GM23248 (cell line): Measurements from ENCODE around the gene ETV6.

Source experiments
- EZH2 ChIP-seq: fragments of 200-600 bp; sonication (generic); IDR thresholded peaks from 2 replicates; pipeline ENCODE4 v1.6.1; 2018; ENCODE audit warnings: antibody characterized with exemption, mild to moderate bottlenecking; ENCODE audit not compliant: insufficient read depth, poor library complexity, severe bottlenecking
- EZH2phosphoT487 ChIP-seq: fragments of 200-600 bp; sonication (generic); IDR thresholded peaks from 2 replicates; pipeline ENCODE4 v1.6.1; 2018; ENCODE audit warnings: antibody characterized with exemption, moderate library complexity, mild to moderate bottlenecking, low read depth; ENCODE audit not compliant: insufficient read depth

DNA sequence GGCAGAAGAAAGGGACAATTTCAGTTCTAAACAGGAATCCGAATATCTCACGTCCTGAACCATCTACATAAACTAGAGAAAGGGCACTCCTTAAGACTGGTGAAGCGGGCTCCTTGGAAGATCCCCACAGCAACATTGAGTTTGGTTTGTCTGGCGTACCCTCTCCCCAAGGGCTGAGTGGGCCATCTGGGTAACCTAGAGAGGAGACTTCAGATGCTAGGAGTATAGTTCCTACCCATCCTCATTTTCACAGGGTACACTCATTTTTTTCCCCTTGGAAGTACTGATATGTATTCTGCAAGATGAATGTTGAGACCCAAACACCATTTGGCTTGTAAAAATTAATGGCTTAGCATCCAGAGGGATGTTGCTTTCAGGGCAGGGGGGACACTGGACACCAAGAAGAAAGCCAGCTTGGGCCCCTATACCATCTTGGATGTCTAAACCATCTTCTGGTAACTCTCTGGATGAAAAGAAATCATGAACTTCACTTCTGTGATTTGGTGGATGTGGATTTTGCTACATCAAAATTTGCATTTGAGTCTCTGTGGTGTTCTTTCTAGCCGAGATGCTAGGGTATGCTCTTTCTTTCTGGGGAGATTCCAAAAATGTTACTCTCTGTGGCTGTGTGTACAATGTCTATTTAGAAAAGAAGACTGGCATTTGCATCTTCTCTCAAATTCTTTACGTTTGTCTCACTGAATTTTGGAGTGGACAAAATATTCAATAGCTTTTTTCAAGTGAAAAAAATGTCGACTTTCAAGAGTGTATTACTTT is 97.7 kb downstream of the ETV6 start:
- TF ChIP-seq EZH2 (no peak), EZH2phosphoT487 (no peak)
